Activated naive CD8-positive, alpha-beta T cell treated with anti-CD3 and anti-CD28 coated beads, Interleukin-2, amount 50 U/mL, for 16 hours (primary cell): Measurements from ENCODE around the gene AHCYL2.
"Not testable (repeated sequence)": the region's sequence is repeated elsewhere in the genome, so short reads cannot be mapped to it uniquely, and the experiment has no call there.

Experiments
- DNase-seq: peaks from one replicate; pipeline ENCODE4 v3.0.0-alpha.2; 2020; ENCODE audit warnings: low read depth, low spot score

The AHCYL2 gene

GRCh38 chr7:129383542-129384132 lies 158.8 kb downstream of the AHCYL2 start:
- DNase-seq = no peak

GRCh38 chr7:129385116-129385515 lies 160.3 kb downstream of the AHCYL2 start:
- DNase-seq = no peak

- DNase-seq = no peak
Observed at GRCh38 chr7:129385598-129385997, 160.8 kb downstream of the AHCYL2 start.

- DNase-seq = no peak
Observed at GRCh38 chr7:129386506-129386905, 161.7 kb downstream of the AHCYL2 start.

GRCh38 chr7:129387537-129387936 lies 162.7 kb downstream of the AHCYL2 start:
- no peak for DNase-seq

- DNase-seq = no peak
Observed at GRCh38 chr7:129388333-129389098, 163.7 kb downstream of the AHCYL2 start.

- DNase-seq = no peak
Observed at GRCh38 chr7:129389829-129390228, 165.0 kb downstream of the AHCYL2 start.

- DNase-seq = no peak
Observed at GRCh38 chr7:129390314-129390713, 165.5 kb downstream of the AHCYL2 start.

GRCh38 chr7:129391546-129392171 lies 166.8 kb downstream of the AHCYL2 start:
- no peak for DNase-seq

- DNase-seq = no peak
Observed at GRCh38 chr7:129393255-129393654, 168.4 kb downstream of the AHCYL2 start.

- DNase-seq = no peak
Observed at GRCh38 chr7:129394101-129394500, 169.3 kb downstream of the AHCYL2 start.

- DNase-seq = no peak
Observed at GRCh38 chr7:129394982-129395914, 170.4 kb downstream of the AHCYL2 start.

GRCh38 chr7:129401228-129401966 lies 176.6 kb downstream of the AHCYL2 start:
- DNase-seq = no peak

- DNase-seq = no peak
Observed at GRCh38 chr7:129401967-129402860, 177.4 kb downstream of the AHCYL2 start.

- no peak for DNase-seq
Observed at GRCh38 chr7:129405527-129405926, 180.7 kb downstream of the AHCYL2 start.

GRCh38 chr7:129410238-129410637 lies 185.4 kb downstream of the AHCYL2 start:
- not testable (repeated sequence) for DNase-seq

GRCh38 chr7:129412501-129412900 lies 187.7 kb downstream of the AHCYL2 start:
- no peak for DNase-seq

GRCh38 chr7:129417073-129417472 lies 192.2 kb downstream of the AHCYL2 start:
- DNase-seq = no peak

- DNase-seq = no peak
Observed at GRCh38 chr7:129421717-129422250, 197.0 kb downstream of the AHCYL2 start.

- no peak for DNase-seq
Observed at GRCh38 chr7:129422727-129423126, 197.9 kb downstream of the AHCYL2 start.
